GM19023 (cell line): ENCODE data around the gene SLC22A17.

Source experiments
- ATAC-seq: cut with Tn5 transposase; IDR thresholded peaks from one replicate; pipeline ENCODE4 v1.9.1; 2021; ENCODE audit warnings: mild to moderate bottlenecking, moderate library complexity; ENCODE audit not compliant: unreplicated experiment

SLC22A17 gene

GRCh38 chr14:23382276-23382675, 29.6 kb upstream of the SLC22A17 start:
- ATAC-seq, result no peak

GRCh38 chr14:23381871-23382270, 29.2 kb upstream of the SLC22A17 start:
- no peak for ATAC-seq

GRCh38 chr14:23380976-23381375, 28.3 kb upstream of the SLC22A17 start:
- ATAC-seq, result no peak

GRCh38 chr14:23380197-23380914, 27.7 kb upstream of the SLC22A17 start:
- no peak for ATAC-seq

GRCh38 chr14:23379366-23380196, 26.9 kb upstream of the SLC22A17 start:
- no peak for ATAC-seq

GRCh38 chr14:23378612-23379220, 26.0 kb upstream of the SLC22A17 start:
- ATAC-seq, result no peak

- ATAC-seq, result no peak
These were observed 25.2 kb upstream of the SLC22A17 start for GRCh38 chr14:23377573-23378563.

GRCh38 chr14:23377198-23377550, 24.5 kb upstream of the SLC22A17 start:
- ATAC-seq, result no peak

GRCh38 chr14:23376482-23377197, 24.0 kb upstream of the SLC22A17 start, which contains the start of gene CMTM5:
CMTM5 (plus strand) TSS chr14:23377046; CDS start chr14:23377252, 206 bp downstream.
- no peak for ATAC-seq

- ATAC-seq, result no peak
These were observed 23.0 kb upstream of the SLC22A17 start for GRCh38 chr14:23375527-23376251.

- ATAC-seq, result no peak
These were observed 20.4 kb upstream of the SLC22A17 start for GRCh38 chr14:23373041-23373440.

GRCh38 chr14:23372509-23372908, 19.8 kb upstream of the SLC22A17 start, which contains the start of gene IL25:
IL25 (plus strand) TSS chr14:23372809.
- no peak for ATAC-seq

GRCh38 chr14:23371865-23372264, 19.2 kb upstream of the SLC22A17 start:
- ATAC-seq, result no peak

GRCh38 chr14:23370221-23370620, 17.5 kb upstream of the SLC22A17 start:
- no peak for ATAC-seq

- no peak for ATAC-seq
These were observed 13.8 kb upstream of the SLC22A17 start for GRCh38 chr14:23366426-23366921.

- no peak for ATAC-seq
These were observed 13.2 kb upstream of the SLC22A17 start for GRCh38 chr14:23365732-23366425.

- no peak for ATAC-seq
These were observed 12.5 kb upstream of the SLC22A17 start, which contains the start of gene EFS for GRCh38 chr14:23365036-23365731. EFS (minus strand) TSS chr14:23365172; CDS start chr14:23365025, 147 bp downstream.
